Cardiac fibroblast (primary cell): Measurements from ENCODE around the gene OSBPL5.

Experiments used
- DNase-seq, 2 donors: peaks; one replicate each; pipeline versions ENCODE4 v3.0.0 to v3.0.0-alpha.2; 2010; ENCODE audit warnings: low read depth in 2 of 2
- H3K4me3 ChIP-seq, 2 donors: replicated peaks in 1 of 2; 1 replicate in 1 of 2; 2 replicates in 1 of 2; pipeline ENCODE4 v1.5.1; 2011; ENCODE audit warnings: low read depth in 2 of 2, low read length in 2 of 2, mild to moderate bottlenecking in 2 of 2, moderate library complexity in 1 of 2
- TF ChIP-seq, protein P1 (sequence below): IDR thresholded peaks from one replicate; pipeline ENCODE4 v1.5.1; 2011; ENCODE audit warnings: low read depth, mild to moderate bottlenecking, low read length, inconsistent platforms

Gene OSBPL5

DNA sequence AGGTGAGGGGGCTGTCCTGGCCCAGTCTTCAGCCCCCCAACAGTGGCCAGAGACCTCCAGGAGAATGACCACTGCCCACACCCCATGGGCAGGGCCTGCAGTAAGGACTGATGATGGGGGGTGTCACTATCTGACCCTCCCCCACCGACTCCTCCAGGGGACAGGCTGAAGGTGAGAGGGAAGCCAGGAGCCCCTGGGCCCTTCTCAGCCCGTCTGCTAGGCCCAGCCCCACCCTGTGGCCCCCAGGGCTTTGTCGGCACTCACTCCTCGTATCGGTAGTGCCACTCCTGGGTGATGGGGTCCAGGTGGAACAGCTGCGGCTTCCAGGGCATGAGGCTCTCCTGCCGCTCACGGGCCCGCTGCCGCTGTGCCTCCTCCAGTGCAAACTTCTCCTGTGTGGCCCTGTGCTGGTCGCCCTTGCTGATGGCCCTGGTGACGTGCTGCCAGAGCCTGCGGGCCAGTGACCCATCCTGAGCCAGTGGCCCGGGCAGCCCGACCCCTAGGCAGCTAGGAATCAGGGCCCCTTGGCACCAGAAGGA is 72.4 kb downstream of the OSBPL5 start:
- TF ChIP-seq, protein P1, sequence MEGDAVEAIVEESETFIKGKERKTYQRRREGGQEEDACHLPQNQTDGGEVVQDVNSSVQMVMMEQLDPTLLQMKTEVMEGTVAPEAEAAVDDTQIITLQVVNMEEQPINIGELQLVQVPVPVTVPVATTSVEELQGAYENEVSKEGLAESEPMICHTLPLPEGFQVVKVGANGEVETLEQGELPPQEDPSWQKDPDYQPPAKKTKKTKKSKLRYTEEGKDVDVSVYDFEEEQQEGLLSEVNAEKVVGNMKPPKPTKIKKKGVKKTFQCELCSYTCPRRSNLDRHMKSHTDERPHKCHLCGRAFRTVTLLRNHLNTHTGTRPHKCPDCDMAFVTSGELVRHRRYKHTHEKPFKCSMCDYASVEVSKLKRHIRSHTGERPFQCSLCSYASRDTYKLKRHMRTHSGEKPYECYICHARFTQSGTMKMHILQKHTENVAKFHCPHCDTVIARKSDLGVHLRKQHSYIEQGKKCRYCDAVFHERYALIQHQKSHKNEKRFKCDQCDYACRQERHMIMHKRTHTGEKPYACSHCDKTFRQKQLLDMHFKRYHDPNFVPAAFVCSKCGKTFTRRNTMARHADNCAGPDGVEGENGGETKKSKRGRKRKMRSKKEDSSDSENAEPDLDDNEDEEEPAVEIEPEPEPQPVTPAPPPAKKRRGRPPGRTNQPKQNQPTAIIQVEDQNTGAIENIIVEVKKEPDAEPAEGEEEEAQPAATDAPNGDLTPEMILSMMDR, result no peak
- no peak for DNase-seq
- no peak overlapping the region for H3K4me3 ChIP-seq

DNA sequence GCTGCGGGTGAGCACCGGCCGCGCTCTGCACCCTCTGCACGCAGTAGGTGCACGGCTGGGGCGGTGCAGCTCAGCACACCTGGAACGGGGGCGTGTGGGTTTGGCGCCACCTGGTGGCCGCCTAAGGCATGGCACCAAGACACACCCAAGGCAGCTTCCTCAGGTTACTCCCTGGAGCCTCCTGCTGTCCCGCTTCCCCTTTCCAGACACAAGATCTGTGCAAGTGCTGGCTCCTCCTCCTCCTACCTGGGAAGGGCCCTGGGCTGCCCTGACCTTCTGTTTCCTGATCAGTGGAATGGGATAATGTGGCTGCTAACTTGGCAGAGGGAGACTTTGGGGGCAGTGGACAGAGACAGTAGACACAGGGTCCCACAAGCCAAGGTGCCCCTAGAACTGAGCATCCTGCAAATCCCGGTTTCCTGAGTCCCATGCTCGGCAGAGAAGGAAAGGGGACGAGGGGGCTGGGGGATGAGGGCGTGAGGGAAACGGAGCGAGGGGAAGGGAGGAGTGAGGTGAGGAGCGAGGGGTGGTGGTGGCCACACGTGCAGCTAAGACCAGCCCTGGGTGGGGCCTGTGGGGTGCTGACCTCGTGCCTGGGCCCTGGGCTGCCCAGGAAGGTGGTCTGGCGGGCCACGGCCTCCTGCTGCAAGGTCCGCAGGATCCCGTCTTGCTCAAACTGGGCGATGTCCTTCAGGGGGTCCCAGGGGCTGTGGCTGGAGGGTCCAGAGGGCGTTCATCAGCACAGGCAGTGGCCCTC is 73.1 kb downstream of the OSBPL5 start:
- DNase-seq, result peak; percentile 61 to 66
- TF ChIP-seq, protein P1, result peak; percentile 95
- no peak overlapping the region for H3K4me3 ChIP-seq

DNA sequence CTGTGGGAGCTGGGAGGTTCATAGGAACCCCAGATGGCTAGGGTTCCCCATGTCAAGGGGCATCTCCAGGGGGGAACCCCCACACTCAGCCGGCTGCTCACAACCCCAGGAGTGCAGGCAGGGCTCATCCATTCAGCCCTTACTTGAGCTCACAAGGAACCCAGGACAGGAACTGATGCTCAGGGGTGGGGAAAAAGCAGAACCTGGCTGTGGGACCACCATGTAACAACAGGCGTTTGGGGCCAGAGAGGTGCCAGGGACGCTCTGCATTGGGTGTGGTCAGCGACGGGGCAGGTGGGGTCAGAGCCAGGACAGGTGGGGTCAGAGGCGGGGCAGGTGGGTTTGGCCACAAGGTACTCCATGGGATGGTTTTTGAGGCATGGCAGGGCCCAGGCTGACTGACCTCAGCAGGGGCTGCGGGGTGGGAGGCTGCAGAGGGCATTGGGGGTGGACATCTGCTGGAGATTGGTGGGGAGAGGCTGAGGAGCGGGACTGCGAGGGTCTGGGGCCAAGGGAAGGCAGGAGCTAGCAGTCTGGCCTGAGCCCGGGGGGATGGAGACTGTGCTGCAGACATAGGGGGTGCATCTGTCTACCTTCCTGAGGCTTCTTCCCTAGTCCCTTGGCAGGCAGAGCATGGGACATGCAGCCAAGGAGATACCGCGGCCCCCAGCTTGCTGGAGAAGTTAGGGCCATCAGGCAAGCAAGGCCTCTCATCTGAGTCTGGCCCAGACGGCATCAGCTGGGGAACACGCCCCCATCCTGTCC is 73.8 kb downstream of the OSBPL5 start:
- no peak for DNase-seq
- H3K4me3 ChIP-seq, result no peak overlapping the region
- TF ChIP-seq, protein P1, result no peak

DNA sequence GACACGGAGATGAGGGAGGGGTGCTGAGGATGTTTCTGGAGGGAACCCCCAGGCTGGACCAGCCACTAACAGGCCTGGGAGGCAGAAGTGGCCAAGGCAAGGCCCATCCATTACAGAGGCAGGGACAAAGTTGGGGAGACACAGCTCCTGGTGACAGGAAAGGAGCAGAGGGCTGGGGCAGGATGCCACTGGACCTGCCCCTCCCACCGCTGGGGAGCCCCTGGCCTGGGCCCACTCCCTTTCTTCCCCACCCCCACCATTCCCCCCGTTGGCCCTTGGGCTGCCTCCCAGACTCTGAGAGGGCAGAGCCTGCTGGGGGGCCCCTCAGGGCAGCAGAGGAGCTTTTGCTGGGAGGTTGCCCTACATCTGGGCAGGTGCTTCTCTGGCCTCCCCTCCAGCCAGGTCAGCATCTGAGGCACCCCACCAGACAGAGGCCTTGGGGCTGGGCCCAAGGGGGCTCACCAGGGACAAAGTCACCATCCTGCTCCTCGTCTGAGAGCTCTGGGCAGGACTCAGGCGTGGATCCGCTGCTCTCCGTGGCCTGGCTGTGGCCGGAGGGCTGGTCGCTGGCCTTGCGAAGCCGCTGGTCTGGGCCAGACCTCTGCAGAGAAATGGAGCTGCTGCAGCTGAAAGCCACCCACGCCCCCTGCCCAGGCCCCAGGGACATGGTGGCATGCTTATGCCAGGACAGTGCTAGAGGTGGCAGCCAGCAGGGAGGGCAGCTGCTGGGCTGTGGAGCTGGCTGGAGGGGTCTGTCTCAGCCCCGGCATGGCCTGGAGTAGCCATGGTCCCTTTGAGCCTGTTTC is 74.8 kb downstream of the OSBPL5 start:
- DNase-seq, result no peak
- H3K4me3 ChIP-seq, result no peak overlapping the region
- TF ChIP-seq, protein P1, result no peak

DNA sequence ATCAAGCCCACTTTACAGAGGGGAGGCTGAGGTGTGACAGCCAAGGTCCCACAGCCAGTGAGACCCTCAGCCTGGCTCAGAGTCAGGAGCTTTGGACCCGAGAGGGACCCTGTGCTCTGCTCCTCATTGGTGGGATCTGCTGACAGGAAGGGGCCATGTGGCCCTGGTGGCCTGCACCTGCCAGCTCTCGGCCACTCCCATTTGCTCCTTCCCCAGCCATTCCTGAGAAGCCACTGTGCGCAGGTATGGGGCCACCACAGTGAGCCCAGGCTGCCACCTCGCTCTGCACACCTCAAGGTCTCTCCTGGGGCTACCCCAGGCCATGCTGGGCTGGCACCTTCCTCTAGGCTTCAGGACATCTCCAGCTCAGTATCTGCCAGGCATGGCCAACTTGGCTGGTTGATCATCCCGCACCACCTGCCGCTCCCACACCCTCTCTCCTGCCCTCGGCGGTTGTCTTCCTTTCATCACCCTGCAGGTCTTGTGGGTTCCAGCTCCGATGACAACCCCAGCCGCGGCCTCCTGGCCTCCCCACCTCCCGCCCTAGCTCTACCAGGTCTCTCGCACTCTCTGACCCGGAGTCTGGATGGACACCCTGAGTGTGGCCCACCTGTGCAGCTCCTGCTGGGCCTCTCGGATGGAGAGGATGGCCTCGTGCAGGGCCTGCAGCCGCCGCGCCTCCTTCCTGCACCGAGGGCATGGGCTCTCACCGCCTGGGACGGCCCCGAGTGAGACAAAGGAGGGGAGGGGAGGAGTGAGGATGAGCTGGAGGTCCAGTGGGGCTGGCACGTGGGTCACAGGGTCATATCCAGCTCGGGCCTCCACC is 75.7 kb downstream of the OSBPL5 start:
- DNase-seq, result no peak
- H3K4me3 ChIP-seq, result no peak overlapping the region
- TF ChIP-seq, protein P1, result no peak

DNA sequence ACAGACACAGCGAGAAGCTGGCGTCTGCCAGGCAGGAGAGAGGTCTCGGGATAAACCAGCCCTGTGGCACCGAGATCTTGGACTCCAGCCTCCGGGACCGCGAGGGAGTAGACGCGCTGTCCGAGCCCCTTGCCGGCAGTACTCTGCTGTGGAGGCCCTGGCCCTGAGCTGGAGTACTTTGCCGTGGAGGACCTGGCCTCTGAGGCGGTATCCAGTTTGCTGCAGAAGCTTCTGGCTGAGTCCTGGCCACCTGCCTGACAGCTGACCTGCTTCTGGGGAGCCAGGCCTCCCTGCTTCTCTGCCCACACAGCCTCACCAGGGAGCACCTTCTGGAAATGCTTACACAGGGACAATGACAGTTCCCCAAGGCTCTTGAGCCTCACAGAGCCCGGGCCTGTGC is 76.3 kb downstream of the OSBPL5 start:
- no peak for DNase-seq
- TF ChIP-seq, protein P1, result no peak
- H3K4me3 ChIP-seq, result no peak overlapping the region
